ACC112 (cell line): Measurements from ENCODE around the gene DAB2.
"Not testable (repeated sequence)": the region's sequence is repeated elsewhere in the genome, so short reads cannot be mapped to it uniquely, and the experiment has no call there.

Experiments
- H2AFZ ChIP-seq: fragments of 200-600 bp; sonication (generic); one replicate; pipeline ENCODE4 v1.6.0; 2017; ENCODE audit warnings: antibody characterized with exemption, low read length; ENCODE audit not compliant: unreplicated experiment
- H3K27ac ChIP-seq: fragments of 200-600 bp; sonication (generic); 2 replicates; pipeline ENCODE4 v1.5.1; 2014; ENCODE audit warnings: low read depth, mild to moderate bottlenecking, antibody characterized with exemption, low read length, moderate library complexity
- H3K27me3 ChIP-seq: fragments of 200-600 bp; sonication (generic); 2 replicates; pipeline ENCODE4 v1.6.1; 2014; ENCODE audit warnings: mild to moderate bottlenecking, antibody characterized with exemption, low read length, moderate library complexity, mixed read lengths; ENCODE audit not compliant: insufficient read depth
- H3K36me3 ChIP-seq: fragments of 200-600 bp; sonication (generic); 2 replicates; pipeline ENCODE4 v1.6.1; 2016; ENCODE audit warnings: mild to moderate bottlenecking, antibody characterized with exemption, low read length, moderate library complexity, mixed read lengths; ENCODE audit not compliant: insufficient read depth
- H3K4me1 ChIP-seq: fragments of 200-600 bp; sonication (generic); one replicate; pipeline ENCODE4 v1.6.1; 2016; ENCODE audit warnings: low read length, mixed read lengths; ENCODE audit not compliant: insufficient read depth, unreplicated experiment, control insufficient read depth
- H3K4me3 ChIP-seq: fragments of 200-600 bp; sonication (generic); 2 replicates; pipeline ENCODE4 v1.5.1; 2014; ENCODE audit warnings: mild to moderate bottlenecking, low read depth, low read length
- H3K79me2 ChIP-seq: fragments of 200-600 bp; sonication (generic); one replicate; pipeline ENCODE4 v1.6.0; 2016; ENCODE audit warnings: low read length; ENCODE audit not compliant: control insufficient read depth, unreplicated experiment, insufficient read depth

DAB2 gene

DNA sequence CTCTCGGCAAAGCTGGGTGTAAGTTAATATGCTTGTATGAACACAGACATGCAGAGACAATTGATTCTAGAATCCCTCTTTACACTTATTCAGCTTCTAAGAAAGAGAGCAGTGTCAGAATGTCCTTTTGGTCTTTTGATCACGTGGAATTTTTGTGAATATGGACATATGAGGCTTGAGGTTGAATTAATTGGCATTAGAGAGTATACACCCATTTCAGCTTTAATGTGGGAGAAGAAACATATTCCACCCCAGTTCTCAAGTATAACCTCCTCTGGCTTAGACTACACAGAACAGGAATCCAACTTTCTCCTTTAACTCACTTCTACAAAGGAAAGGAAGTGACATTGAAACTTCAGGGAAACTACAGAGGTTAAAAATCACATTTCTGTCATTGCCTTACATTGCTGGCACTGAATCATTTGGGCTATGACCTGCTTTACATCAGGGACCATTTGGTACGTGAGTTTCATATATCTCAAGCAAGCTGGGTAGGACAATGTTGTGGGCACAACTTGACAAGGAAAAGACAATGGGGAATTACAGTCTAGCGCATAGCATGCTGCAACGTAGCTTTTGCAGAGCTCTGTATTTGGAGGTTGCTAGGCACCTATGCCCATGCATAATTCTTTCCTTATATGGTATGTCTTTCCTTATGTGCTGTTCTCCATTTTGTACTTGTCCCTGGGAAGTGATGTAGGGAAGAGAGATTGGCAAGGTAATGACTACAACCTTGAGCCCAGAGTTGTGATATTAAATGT lies 19.5 kb downstream of the DAB2 start:
- Histone ChIP-seq H3K4me3 (no peak overlapping the region), H2AFZ (no peak overlapping the region), H3K27me3 (no peaks in the 10 kb centered on the region), H3K79me2 (peaks cover 65% of the 10 kb centered on the region), H3K36me3 (peaks cover 13% of the 10 kb centered on the region; the same call in 1 of the 2 replicates), H3K4me1 (peaks cover 34% of the 10 kb centered on the region), H3K27ac (no peak overlapping the region)

DNA sequence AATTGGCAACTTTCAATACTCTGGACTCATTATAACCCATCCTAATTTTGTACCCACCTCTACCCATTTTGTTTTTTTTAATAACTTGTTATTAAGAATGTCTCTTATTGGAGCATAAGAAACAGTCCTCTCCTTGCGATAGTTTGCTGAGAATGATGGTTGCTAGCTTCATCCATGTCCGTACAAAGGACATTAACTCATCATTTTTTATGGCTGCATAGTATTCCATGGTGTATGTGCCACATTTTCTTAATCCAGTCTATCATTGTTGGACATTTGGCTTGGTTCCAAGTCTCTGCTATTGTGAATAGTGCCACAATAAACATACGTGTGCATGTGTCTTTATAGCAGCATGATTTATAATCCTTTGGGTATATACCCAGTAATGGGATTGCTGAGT lies 21.0 kb downstream of the DAB2 start:
- peaks cover 38% of the 10 kb centered on the region for H3K4me1 ChIP-seq
- H3K27ac ChIP-seq, H2AFZ ChIP-seq, H3K27me3 ChIP-seq, H3K4me3 ChIP-seq: not testable (repeated sequence)
- peaks cover 13% of the 10 kb centered on the region; the same call in 1 of the 2 replicates for H3K36me3 ChIP-seq
- peaks cover 52% of the 10 kb centered on the region for H3K79me2 ChIP-seq

DNA sequence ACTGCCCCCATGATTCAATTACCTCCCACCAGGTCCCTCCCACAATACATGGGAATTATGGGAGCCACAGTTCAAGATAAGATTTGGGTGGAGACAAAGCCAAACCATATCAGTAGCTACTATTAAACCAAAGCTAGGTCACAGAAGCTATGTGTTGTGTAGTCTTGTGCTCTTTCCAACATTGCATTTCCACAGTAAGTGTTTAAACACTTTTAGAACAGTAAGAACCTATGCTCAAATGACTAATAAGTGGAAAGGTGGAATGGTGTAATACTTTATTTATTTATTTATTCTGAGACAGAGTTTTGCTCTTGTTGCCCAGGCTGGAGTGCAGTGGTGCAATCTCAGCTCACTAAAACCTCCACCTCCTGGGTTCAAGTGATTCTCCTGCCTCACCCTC lies 22.6 kb downstream of the DAB2 start:
- Histone ChIP-seq H3K79me2 (peaks cover 52% of the 10 kb centered on the region), H3K27ac (peak overlapping the region; percentile 44), H3K4me1 (peaks cover 46% of the 10 kb centered on the region), H3K36me3 (peaks cover 13% of the 10 kb centered on the region)
- not testable (repeated sequence) for H3K27me3 ChIP-seq, H3K4me3 ChIP-seq, H2AFZ ChIP-seq

DNA sequence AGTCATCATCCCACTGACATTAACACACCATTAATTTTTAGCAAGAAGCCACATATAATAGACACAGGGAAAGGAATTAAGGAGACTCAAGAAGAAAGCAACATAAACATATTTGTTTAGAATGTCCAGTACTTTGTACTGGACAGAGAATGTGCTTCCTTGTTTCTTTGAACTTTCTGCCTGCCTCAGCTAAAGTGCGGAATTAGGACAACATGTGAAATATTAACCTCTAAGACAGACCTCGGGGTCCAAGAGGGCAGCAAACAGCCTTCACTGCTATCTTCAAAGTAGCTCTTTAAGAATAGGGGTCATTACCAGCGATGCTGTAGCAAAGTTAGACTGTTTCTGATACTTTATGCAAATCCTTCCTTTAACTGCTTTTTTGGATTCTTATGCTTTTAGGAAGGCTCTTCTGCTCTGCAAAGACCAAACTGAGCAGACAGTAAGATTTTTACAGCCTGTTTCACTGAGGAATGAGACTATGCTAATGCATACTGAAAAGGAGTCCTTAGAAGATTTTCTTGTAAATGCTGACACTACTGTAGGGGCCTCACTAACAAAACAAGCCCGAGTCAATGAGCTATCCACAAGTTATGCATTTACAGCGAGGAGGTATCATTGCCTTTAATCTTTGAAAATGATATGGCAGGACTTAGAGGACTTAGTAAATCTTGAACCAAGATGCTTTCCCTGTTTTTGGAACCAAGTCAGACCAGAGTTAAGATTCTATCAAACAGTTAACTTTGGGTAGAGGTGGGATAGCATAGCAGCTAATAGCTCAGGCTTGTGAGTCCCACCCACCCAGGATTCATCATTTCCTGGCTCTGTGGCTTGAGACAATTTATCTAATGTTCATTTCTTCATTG lies 23.8 kb downstream of the DAB2 start:
- peak overlapping the region; percentile 95 for H3K27ac ChIP-seq
- H3K4me1 ChIP-seq = peaks cover 52% of the 10 kb centered on the region
- H3K4me3 ChIP-seq = no peak overlapping the region
- no peaks in the 10 kb centered on the region for H3K27me3 ChIP-seq
- no peak overlapping the region for H2AFZ ChIP-seq
- peaks cover 21% of the 10 kb centered on the region for H3K36me3 ChIP-seq
- peaks cover 55% of the 10 kb centered on the region for H3K79me2 ChIP-seq

DNA sequence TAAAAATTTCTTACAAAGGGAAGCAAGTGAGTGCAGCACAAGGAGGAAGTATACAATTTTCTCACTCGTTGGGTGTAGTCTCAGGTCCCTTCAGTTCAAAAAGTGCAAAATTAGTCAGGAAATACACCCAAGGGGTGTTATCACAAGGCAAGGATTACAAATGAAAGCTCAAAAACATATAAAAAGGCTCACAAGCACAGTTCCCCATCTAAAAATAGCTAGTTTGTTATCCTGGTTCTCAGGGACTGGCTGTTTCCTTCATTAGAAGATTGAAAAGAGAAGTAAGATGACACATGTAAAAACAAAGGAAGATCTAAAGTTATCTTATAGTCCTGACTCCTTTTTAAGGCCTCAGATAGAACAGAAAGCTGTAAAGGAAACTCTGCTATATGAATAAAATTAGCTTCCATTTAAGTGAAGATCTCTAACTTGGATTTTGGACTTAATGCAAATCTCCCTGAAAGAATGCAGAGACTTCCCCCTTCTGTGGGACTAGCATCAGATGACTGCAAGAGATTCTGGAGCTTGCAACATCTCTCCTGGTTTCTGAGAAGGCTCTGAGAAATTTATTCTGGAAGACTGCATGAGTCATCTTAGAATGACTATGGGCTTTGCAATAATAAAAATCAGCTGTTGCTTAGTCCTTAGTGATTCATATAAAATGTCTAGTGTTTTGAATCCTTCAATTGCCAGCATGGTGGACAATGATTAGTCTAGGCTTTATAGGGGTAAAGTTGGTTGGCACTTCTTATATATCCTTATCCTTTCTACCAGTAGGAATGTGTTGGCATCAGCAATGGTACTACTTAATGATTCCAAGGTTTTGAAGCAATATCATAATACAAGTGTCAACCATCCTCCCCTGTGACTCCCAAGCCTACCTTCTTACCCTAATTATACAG lies 25.4 kb downstream of the DAB2 start:
- H3K36me3 ChIP-seq = peaks cover 21% of the 10 kb centered on the region
- H3K27me3 ChIP-seq = no peaks in the 10 kb centered on the region
- peak overlapping the region; percentile 95 for H3K27ac ChIP-seq
- H2AFZ ChIP-seq = no peak overlapping the region
- peaks cover 43% of the 10 kb centered on the region for H3K79me2 ChIP-seq
- H3K4me3 ChIP-seq = peak overlapping the region; percentile 1; the same call in 1 of the 2 replicates
- H3K4me1 ChIP-seq = peaks cover 66% of the 10 kb centered on the region

DNA sequence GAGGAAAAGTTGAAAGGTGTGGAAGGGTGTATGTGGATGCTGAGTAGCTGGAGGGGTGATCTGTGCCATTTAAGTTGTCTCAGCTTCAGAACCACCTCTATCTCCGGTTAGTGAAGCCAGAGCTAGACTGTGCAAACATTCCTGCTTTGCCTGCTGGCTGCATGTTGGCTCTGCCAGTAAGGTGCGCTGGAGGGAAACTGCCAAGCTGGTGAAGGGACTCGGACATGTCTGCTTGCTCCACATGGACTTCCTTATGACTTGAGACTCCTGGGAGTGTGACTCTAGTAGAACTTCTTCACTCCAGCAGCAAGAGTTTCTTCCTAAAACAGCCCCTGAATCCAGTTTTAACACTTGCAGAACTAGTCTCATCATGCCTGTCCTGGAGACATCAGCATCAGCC lies 27.9 kb downstream of the DAB2 start:
- peaks cover 36% of the 10 kb centered on the region for H3K79me2 ChIP-seq
- H3K27me3 ChIP-seq = no peaks in the 10 kb centered on the region
- H2AFZ ChIP-seq = no peak overlapping the region
- H3K36me3 ChIP-seq = peaks cover 36% of the 10 kb centered on the region
- H3K27ac ChIP-seq = no peak overlapping the region
- H3K4me3 ChIP-seq = no peak overlapping the region
- H3K4me1 ChIP-seq = peaks cover 57% of the 10 kb centered on the region

DNA sequence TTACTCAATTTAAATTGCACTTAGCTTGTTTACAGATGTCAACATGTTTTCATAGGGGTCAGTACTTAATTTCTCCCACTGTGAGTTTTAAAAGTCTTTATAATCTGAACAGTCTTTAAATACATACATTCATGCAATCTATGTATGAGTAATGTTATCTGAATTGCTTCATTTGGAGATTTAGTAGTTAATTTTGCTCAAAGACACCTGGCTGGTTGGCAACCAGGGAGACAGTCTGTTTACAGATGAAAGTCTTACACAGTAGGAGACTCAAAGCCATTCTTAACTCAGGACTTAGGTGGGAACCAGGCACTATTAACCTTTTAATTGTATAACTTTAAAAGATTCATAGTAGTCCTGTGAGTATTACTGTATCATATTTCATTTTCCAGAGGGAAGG lies 29.3 kb downstream of the DAB2 start:
- H3K27me3 ChIP-seq = no peaks in the 10 kb centered on the region
- H2AFZ ChIP-seq = no peak overlapping the region
- no peak overlapping the region for H3K4me3 ChIP-seq
- peaks cover 46% of the 10 kb centered on the region for H3K36me3 ChIP-seq
- H3K27ac ChIP-seq = peak overlapping the region; percentile 78
- peaks cover 32% of the 10 kb centered on the region for H3K79me2 ChIP-seq
- peaks cover 46% of the 10 kb centered on the region for H3K4me1 ChIP-seq

DNA sequence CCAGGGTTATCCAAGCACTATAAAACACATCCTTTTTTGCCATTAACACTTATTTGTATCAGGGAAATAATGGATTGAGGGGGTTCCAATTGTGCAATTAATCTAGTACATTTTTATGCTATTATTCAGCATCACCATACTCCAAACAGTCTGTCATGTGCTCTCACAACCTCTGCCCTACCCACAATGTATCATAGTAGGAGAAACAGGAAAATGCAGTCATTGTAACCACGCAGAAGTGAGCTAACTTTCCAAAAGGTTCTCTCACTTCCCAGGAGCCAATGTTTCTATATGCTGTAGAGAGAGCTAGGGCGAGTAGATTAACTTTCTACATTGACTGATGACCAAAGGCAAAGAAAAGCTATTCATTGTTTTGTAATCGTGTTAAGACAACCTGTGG lies 29.8 kb downstream of the DAB2 start:
- Histone ChIP-seq H3K27ac (peak overlapping the region; percentile 78), H3K79me2 (peaks cover 32% of the 10 kb centered on the region), H3K36me3 (peaks cover 52% of the 10 kb centered on the region), H2AFZ (no peak overlapping the region), H3K4me1 (peaks cover 40% of the 10 kb centered on the region), H3K4me3 (no peak overlapping the region), H3K27me3 (no peaks in the 10 kb centered on the region)

DNA sequence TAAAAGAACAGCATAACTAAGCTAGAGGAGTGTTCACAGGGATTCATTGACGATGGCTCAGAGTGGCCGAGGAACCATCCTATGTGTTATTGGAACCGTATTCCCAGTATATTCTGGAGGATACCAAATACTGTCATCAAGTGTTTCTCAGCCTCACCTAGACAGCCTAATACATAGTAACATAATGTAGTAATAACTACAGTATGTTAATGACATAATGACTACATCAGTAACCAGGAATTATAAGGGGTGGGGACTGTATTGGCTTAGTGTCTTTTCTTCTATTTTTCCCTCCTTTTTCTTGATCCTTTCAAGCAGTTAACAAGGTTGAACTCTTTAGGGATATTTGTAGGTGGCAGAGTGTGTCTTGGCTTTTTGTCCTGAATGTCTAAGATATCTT lies 33.8 kb downstream of the DAB2 start:
- Histone ChIP-seq H2AFZ (no peak overlapping the region), H3K4me3 (no peak overlapping the region), H3K79me2 (peaks cover 8% of the 10 kb centered on the region), H3K27me3 (no peaks in the 10 kb centered on the region), H3K36me3 (peaks cover 67% of the 10 kb centered on the region), H3K27ac (no peak overlapping the region), H3K4me1 (peaks cover 17% of the 10 kb centered on the region)

DNA sequence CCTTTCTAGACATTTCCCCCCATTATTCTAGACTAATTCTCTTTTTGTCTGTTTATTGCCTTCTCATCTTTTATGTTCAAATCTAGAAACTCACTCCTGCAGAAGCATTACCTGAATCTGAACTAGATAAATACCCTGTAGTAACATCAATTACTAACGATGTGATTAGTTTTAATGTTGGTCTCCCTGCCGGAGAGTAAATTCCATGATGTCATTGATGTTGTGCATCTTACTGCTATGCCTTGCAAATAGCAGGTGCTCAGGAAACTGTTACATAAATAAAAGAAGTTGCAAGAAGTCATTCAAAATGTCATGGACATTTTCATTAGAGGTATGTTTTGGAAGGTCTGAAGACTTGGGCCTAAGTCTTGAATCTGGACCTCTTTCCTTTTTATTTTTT lies 37.5 kb downstream of the DAB2 start:
- H2AFZ ChIP-seq = no peak overlapping the region
- H3K4me1 ChIP-seq = no peaks in the 10 kb centered on the region
- H3K4me3 ChIP-seq = no peak overlapping the region
- H3K27ac ChIP-seq = no peak overlapping the region
- no peaks in the 10 kb centered on the region for H3K79me2 ChIP-seq
- peaks cover 67% of the 10 kb centered on the region for H3K36me3 ChIP-seq
- no peaks in the 10 kb centered on the region for H3K27me3 ChIP-seq
